Tibial nerve (tissue), 4 donors: ENCODE results near the gene SPIRE2. TPM values are rescaled to one million over a fixed set of nuclear protein-coding genes. Genes with fewer than 3 reads are reported as not detected.
"Not testable (repeated sequence)": the region's sequence is repeated elsewhere in the genome, so short reads cannot be mapped to it uniquely, and the experiment has no call there.

Source experiments
- DNase-seq, 2 donors: peaks; one replicate each; pipeline ENCODE4 v3.0.0-alpha.2; 2019; ENCODE audit warnings: low spot score in 2 of 2
- H3K27ac ChIP-seq, 4 donors: fragments of 200-600 bp; sonication (generic) in 3 of 4; one replicate each; pipeline ENCODE4 v1.5.1; 2017 to 2019; ENCODE audit warnings: mild to moderate bottlenecking in 1 of 4
- H3K27me3 ChIP-seq, 2 donors: fragments of 200-600 bp; sonication (generic) in 1 of 2; one replicate each; pipeline versions ENCODE4 v1.5.1 to v1.6.0; 2017 to 2019
- H3K36me3 ChIP-seq, 3 donors: fragments of 200-600 bp; sonication (generic); one replicate each; pipeline ENCODE4 v1.5.1; 2018 to 2019
- H3K4me1 ChIP-seq, 4 donors: fragments of 200-600 bp; sonication (generic) in 3 of 4; one replicate each; pipeline ENCODE4 v1.5.1; 2017 to 2019
- H3K4me3 ChIP-seq, 4 donors: fragments of 200-600 bp; sonication (generic) in 3 of 4; one replicate each; pipeline ENCODE4 v1.5.1; 2017 to 2019; ENCODE audit warnings: mild to moderate bottlenecking in 1 of 4, moderate library complexity in 1 of 4
- H3K9me3 ChIP-seq, 4 donors: fragments of 200-600 bp; sonication (generic) in 3 of 4; one replicate each; pipeline ENCODE4 v1.5.1; 2017 to 2019
- CTCF ChIP-seq, 5 experiments: fragments of 200-600 bp in 3 of 5; fragments of 450-650 bp in 2 of 5; sonication (generic) in 3 of 5; IDR thresholded peaks; one replicate each; pipeline ENCODE4 v1.5.1; 2016 to 2019; ENCODE audit warnings: antibody characterized with exemption in 5 of 5, mild to moderate bottlenecking in 3 of 5, moderate library complexity in 2 of 5
- EP300 ChIP-seq, 2 donors: sonication (generic); formaldehyde crosslinking; IDR thresholded peaks; one replicate each; pipeline ENCODE4 v1.6.1; 2017; ENCODE audit warnings: antibody characterized with exemption in 2 of 2, mild to moderate bottlenecking in 1 of 2
- POLR2A ChIP-seq, 2 donors: fragments of 450-650 bp; IDR thresholded peaks; one replicate each; pipeline ENCODE4 v1.6.1; 2017; ENCODE audit warnings: antibody characterized with exemption in 2 of 2, mild to moderate bottlenecking in 2 of 2, moderate library complexity in 2 of 2
- WGBS, 2 donors: methylation state at CpG; one replicate each; pipeline ENCODE4 v1.1.5; 2018; 5-methylcytosine and 5-hydroxymethylcytosine counted together
- total RNA-seq, 4 donors: library from RNA; depleted of rRNA; stranded (reverse); fragments of >200 nt; gene quantifications; one replicate each; pipeline ENCODE4 v1.1.0, GENCODE V29; 2016

The SPIRE2 gene
- total RNA-seq, 4 donors from 2014 or later: 1.1 to 7.2 (median 3.1) TPM; not detected in 1

GRCh38 chr16:89912143-89912542, 83.9 kb downstream of the SPIRE2 start:
- no peak overlapping the region for H3K27ac ChIP-seq
- peaks cover 0 to 26% (median 3%) of the 10 kb centered on the region in 4 donors for H3K4me1 ChIP-seq
- WGBS, 2 donors: 86 to 87% methylated on average over 10 to 13 of the region's 13 CpGs
- peaks cover 0 to 64% (median 4%) of the 10 kb centered on the region in 3 donors for H3K36me3 ChIP-seq
- no peak overlapping the region for H3K4me3 ChIP-seq
- TF ChIP-seq EP300 (IDR thresholded peaks at IDR 0.05): no peak
- no peak for TF ChIP-seq POLR2A (IDR thresholded peaks at IDR 0.05)
- H3K9me3 ChIP-seq: no peaks in the 10 kb centered on the region
- no peak for DNase-seq
- H3K27me3 ChIP-seq: no peaks in the 10 kb centered on the region

- Histone ChIP-seq H3K9me3 (no peaks in the 10 kb centered on the region), H3K4me3 (no peak overlapping the region), H3K36me3 (peaks cover 0 to 59% (median 4%) of the 10 kb centered on the region in 3 donors), H3K27me3 (no peaks in the 10 kb centered on the region), H3K27ac (no peak overlapping the region), H3K4me1 (peaks cover 0 to 30% (median 8%) of the 10 kb centered on the region in 4 donors)
- TF ChIP-seq POLR2A (IDR thresholded peaks at IDR 0.05): no peak
- no peak for TF ChIP-seq CTCF (IDR thresholded peaks at IDR 0.05)
- TF ChIP-seq EP300 (IDR thresholded peaks at IDR 0.05): no peak
- whole genome bisulfite sequencing, 2 donors: 68 to 73% methylated on average over 10 to 13 of the region's 14 CpGs
- no peak for DNase-seq
These were observed 84.4 kb downstream of the SPIRE2 start for GRCh38 chr16:89912627-89913026.

GRCh38 chr16:89913408-89914387, 85.4 kb downstream of the SPIRE2 start:
- H3K36me3 ChIP-seq: peaks cover 0 to 48% (median 4%) of the 10 kb centered on the region in 3 donors
- no peak for DNase-seq
- TF ChIP-seq EP300 (IDR thresholded peaks at IDR 0.05) (no peak), POLR2A (IDR thresholded peaks at IDR 0.05) (no peak), CTCF (IDR thresholded peaks at IDR 0.05) (no peak)
- no peak overlapping the region for H3K4me3 ChIP-seq
- no peaks in the 10 kb centered on the region for H3K27me3 ChIP-seq
- no peaks in the 10 kb centered on the region for H3K9me3 ChIP-seq
- WGBS, 2 donors: 83 to 85% methylated on average over 21 to 26 of the region's 30 CpGs
- H3K27ac ChIP-seq: no peak overlapping the region
- H3K4me1 ChIP-seq: peaks cover 0 to 41% (median 18%) of the 10 kb centered on the region in 4 donors

DNA sequence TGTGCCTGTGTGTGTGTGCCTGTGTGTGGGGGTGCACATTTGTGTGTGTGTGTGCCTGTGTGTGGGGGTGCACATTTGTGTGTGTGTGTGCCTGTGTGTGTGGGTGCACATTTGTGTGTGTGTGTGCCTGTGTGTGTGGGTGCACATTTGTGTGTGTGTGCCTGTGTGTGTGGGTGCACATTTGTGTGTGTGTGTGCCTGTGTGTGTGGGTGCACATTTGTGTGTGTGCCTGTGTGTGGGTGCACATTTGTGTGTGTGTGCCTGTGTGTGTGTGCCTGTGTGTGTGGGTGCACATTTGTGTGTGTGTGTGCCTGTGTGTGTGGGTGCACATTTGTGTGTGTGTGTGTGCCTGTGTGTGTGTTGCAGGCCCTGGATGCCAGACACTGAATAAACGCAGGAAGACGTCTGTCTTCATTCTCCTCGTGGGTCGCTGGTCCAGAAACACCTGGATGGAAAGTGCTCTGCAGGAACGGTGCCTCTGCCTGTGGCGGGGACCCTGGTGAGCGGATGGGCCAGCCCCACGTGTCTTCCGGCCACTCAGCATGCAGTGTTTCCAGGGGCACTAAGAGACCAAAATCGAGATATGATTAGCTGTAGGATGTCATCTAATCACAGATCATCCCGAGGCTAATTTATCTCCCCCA, 86.5 kb downstream of the SPIRE2 start:
- H3K4me3 ChIP-seq, H3K27me3 ChIP-seq, H3K27ac ChIP-seq, H3K9me3 ChIP-seq, DNase-seq: not testable (repeated sequence)
- WGBS, 2 donors: 32 to 40% methylated on average over 5 to 10 of the region's 11 CpGs
- Histone ChIP-seq H3K4me1 (peaks cover 0 to 49% (median 23%) of the 10 kb centered on the region in 4 donors), H3K36me3 (peaks cover 0 to 40% (median 4%) of the 10 kb centered on the region in 3 donors)

GRCh38 chr16:89915303-89916232, 87.3 kb downstream of the SPIRE2 start:
- Histone ChIP-seq H3K9me3 (no peaks in the 10 kb centered on the region), H3K4me1 (peaks cover 0 to 47% (median 21%) of the 10 kb centered on the region in 4 donors), H3K27ac (no peak overlapping the region), H3K27me3 (no peaks in the 10 kb centered on the region), H3K4me3 (no peak overlapping the region), H3K36me3 (peaks cover 0 to 33% (median 4%) of the 10 kb centered on the region in 3 donors)
- no peak for TF ChIP-seq EP300 (IDR thresholded peaks at IDR 0.05)
- no peak for TF ChIP-seq POLR2A (IDR thresholded peaks at IDR 0.05)
- no peak for TF ChIP-seq CTCF (IDR thresholded peaks at IDR 0.05)
- no peak for DNase-seq
- WGBS, 2 donors: 46 to 56% methylated on average over 28 to 29 of the region's 40 CpGs
